Hematopoietic multipotent progenitor cell (in vitro differentiated cells): Measurements from ENCODE around the gene RRM2. TPM values are rescaled to one million over a fixed set of nuclear protein-coding genes. Genes with fewer than 3 reads are reported as not detected.
"Not testable (repeated sequence)": the region's sequence is repeated elsewhere in the genome, so short reads cannot be mapped to it uniquely, and the experiment has no call there.

ENCODE experiments used
- DNase-seq, 3 donors: peaks; one replicate each; pipeline ENCODE4 v3.0.0-alpha.2; 2011 to 2015; ENCODE audit warnings: low read depth in 2 of 3, low spot score in 2 of 3
- total RNA-seq: library from RNA; depleted of rRNA; stranded (reverse); fragments of >200 nt; gene quantifications from one replicate; pipeline ENCODE4 v1.2.3, GENCODE V29; 2012

Gene RRM2
- total RNA-seq, 1 donor = 7.0 TPM

DNA sequence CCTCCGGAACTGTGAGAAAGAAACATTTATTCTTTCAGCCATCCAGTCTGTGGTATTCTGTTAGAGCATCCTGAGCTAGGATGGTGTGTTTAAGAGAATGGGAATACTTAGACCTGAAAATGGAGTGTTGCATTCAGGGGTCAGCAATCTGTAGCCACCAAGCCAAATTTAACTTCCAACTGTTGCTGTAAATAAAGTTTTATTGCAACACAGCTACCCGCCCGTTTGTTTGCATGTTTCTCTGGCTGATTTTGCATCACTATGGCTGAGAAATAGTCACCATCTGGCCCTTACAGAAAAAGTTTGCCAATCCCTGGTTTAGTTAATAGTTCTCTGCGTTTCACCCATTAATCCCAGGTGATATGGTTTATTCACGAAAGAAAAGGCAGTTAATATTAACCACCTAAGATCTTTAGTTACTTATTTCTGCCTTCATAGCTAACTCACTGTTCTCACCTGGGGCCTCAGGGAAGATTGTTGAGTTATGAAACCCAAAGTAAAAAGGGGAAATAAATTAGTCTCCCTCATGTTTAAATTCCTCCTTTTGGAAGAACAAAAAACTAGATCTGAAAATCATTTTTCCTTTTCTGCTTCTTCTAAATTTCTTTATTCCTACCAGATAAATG lies 32.9 kb upstream of the RRM2 start:
- no peak for DNase-seq

GRCh38 chr2:10091182-10091888 lies 31.2 kb upstream of the RRM2 start:
- DNase-seq = peak in 2 of 3 donors; percentile 24 to 60

DNA sequence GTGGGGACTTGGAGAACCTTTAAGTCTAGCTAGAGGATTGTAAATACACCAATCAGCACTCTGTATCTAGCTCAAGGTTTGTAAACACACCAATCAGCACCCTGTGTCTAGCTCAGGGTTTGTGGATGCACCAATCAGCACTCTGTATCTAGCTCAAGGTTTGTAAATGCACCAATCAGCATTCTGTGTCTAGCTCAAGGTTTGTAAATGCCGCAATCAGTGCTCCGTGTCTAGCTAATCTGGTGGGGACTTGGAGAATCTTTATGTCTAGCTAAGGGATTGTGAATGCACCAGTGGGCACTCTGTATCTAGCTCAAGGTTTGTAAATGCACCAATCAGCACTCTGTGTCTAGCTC lies 30.7 kb upstream of the RRM2 start:
- not testable (repeated sequence) for DNase-seq

GRCh38 chr2:10094271-10094814 lies 28.2 kb upstream of the RRM2 start:
- no peak for DNase-seq

GRCh38 chr2:10095175-10095574 lies 27.4 kb upstream of the RRM2 start:
- DNase-seq = no peak

DNA sequence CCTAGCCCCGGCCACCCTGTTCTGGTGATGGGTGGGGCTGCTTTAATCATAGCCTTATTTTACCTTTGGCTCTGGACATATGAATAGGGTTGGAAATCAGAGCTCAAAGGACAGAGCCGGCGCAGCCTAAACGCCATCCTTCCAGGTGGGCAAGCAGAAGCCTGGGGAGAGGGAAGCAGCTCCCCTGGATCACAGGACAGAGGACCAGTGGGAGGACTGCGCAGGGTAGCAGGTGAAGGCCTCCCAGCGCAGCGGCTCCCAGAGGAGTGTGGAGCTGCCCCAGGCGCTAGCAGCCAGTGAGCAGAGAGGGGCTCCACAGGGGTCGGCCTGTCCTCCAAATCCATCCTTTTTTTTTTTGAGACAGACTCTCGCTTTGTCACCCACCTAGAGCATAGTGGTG lies 25.9 kb upstream of the RRM2 start:
- no peak for DNase-seq

DNA sequence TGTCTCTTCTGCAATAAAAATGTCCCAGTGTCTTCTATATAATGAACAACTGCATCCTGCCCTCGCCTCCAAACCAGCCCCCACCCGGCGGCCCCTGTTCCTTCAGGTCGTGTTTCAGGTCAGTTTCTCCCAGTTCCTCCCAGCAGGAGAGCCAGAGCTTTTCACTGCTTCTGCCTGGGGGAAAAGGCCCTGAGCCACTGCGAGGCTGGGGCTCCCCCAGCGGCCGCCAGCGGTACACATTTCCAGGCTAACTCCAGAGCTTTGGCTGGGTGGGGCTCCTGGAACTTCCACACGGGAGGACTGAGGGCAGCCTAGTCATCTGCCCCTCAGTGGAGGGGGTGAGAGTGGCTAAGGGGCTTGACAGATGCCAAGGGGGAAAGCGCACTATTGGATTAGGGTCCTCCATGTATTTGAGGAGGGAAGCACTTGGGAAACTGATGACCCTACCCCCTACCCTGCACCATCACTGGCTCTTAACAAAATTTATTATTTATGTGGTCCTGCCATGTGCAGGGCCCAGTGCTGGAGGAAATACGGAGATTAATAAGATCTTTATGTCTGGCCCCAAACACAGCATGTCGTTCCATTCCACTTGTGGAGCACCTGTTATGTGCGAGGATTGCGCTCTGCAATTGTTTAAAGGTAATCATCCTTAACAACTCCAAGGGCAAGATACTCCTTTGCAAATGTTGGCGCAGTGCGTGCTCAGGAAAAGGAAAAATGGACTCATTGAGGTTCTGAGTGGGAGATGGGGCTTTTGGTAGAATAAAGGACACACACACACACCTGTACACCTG lies 25.0 kb upstream of the RRM2 start:
- DNase-seq = peak in 1 of 3 donors; percentile 28

- DNase-seq = no peak
Measured at GRCh38 chr2:10101491-10101890, 21.0 kb upstream of the RRM2 start.

GRCh38 chr2:10103179-10103578 lies 19.4 kb upstream of the RRM2 start:
- no peak for DNase-seq

DNA sequence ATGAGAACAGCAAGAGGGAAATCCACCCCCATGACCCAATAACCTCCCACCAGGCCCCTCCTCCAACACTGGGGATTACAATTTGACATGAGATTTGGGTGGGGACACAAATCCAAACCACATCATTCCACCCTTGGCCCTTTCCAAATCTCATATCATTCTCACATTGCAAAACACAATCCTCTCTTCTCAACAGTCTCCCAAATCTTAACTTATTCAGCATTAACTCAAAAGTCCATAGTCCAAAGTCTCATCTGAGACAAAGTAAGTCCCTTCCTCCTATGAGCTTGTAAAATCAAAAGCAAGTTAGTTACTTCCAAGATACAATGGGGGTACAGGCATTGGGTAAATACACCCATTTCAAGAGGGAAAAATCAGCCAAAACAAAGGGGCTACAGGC lies 17.6 kb upstream of the RRM2 start:
- not testable (repeated sequence) for DNase-seq

GRCh38 chr2:10109311-10109710 lies 13.2 kb upstream of the RRM2 start:
- no peak for DNase-seq

GRCh38 chr2:10119027-10119325 lies 3.6 kb upstream of the RRM2 start:
- DNase-seq = no peak

DNA sequence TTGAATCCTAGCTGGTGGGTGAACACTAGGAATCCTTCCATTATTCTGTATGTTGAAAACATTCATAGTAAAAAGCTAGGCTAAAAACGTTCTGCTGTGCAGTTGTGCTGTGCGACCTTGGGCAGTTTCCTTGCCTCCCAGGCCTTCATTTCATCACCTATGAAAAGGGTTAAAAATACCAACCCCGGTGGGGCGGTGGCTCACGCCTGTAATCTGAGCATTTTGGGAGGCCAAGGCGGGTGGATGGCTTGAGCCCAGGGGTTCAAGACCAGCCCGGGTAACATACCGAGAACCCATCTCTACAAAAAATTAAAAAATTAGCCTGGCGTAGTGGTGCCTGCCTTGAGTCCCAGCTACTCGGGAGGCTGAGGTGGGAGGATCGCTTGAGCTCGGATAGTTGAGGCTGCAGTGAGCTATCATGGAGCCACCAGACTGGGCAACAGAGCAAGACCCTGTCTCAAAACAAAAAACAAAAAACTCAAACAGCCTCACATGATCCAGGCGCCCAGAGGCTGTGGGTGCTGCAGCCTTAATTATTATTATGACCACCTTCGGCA lies 2.9 kb upstream of the RRM2 start:
- no peak for DNase-seq

DNA sequence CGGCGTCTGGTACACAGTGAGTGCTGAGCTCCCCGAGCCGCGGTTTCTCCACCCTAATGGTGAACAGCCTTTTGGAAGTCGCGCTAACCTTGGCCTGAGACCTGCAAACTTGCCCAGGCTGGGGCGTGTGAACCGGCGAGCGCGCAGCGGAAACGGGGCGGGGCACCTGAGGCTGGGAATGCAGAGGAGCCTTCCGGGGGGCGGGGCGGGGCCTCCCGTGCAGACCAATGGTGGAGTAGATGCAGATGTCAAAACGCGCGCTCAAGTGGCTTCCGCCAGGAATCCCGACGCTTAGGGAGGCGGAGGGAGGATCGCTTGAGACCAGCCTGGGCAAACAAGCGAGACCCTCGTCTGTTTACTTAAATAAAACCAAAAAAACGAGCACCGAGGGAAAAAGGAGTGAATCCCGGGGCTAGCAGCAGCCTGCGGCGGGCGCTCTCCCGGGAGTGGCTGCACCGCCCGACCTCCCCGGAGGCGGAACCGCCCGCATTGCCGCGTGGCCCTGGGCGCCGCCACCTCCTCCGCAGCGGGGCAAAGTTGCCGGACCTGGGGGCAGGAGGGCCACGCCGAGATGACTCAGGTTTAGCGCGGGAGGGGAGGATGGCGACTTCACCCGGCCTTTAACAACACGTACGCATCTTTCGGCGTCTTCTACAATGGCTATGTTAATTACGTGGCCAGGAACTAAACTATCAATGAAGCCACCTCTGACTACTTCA lies 2.2 kb upstream of the RRM2 start:
- DNase-seq = peak; percentile 67 to 81 (median 76)

GRCh38 chr2:10120877-10121574 lies 1.5 kb upstream of the RRM2 start:
- DNase-seq = peak in 1 of 3 donors; percentile 42

GRCh38 chr2:10123281-10123680 lies 742 bp downstream of the RRM2 start:
- no peak for DNase-seq

GRCh38 chr2:10124538-10125045 lies 2.1 kb downstream of the RRM2 start:
- peak in 2 of 3 donors; percentile 61 to 83 for DNase-seq

DNA sequence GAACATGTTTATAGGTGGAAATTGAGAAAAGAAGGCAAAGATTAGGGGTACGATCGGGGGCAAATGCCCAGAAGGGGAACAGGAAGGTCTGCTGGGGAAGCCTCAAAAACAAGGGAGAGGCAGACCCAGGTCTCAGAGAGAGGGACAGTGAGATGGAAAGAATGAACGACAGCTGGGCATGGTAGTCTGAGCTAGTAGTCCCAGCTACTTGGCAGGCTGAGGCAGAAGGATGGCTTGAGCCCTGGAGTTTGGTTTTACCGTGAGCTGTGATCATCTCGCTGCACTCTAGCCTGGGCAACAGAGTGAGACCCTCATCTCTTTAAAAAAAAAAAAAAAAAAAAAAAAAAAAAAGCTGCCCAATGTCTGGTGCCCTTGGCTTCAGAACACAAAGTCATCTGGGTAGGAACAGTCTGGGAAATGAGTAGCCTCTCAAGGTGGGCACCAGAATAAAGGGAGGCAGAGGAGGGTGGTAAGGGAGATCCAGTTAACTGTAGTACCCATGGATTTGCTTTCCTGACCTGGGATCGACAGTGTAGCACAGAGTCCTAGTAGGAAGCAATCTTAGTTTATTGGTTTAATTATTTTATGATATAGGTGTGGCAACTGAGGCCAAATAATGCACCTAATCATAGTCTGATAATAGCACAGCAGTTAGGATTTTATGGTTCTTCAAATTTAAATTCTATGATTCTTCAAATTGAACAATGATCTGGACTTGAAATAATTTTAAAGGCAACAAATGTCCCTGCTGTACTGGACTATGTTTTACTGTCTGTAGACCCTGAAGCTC lies 3.5 kb downstream of the RRM2 start:
- DNase-seq = no peak

DNA sequence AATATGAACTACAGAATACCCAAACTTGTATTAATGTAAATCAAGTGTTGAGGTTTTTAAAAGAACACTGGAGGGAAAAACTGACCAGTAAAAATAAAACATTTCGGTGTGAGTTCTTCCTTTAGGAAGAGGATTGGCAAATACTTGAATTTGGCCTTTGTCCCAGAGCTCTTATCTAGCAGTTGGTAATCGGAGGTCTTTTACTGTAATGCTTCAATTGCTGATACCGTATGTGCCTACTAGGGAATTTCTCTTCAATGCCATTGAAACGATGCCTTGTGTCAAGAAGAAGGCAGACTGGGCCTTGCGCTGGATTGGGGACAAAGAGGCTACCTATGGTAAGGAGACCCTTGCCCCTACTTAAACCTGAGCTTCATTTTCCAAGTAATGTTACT lies 4.1 kb downstream of the RRM2 start:
- no peak for DNase-seq
